Measurements from ENCODE around the gene LRRC41. TPM values are rescaled to one million over a fixed set of nuclear protein-coding genes. Genes with fewer than 3 reads are reported as not detected.

The LRRC41 gene
- total and polyA plus RNA-seq, 2 donors (not counting 1 experiment from before 2014, with no cell fraction given) = 20.1 to 39.0 TPM

DNA sequence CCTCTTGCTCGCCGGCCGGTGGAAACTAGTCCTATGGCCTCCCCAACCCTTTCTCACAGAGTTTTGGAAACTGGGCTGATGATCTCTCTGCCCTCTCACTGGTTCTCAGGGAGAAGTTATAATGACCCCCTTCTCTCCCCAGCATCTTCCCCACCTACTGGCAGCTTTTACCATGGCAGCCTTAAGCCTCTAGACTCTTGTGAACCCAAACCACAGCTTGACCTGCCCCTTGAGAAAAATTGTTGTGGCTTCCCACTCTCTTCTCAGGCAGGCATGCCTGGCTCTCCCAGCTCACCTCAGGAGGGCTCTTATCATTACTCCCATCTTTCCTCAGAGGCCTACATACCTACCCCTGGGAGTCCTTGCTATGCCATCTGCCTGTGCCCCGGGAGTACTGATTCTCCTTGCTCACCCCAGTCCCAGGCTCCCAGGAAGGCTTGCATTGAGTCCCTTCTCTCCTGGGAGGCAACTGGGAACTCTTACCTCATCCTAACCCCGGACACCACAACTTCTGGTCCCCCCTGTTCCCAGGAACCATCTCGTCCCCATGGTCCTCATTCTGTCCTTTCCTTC is 38.8 kb upstream of the LRRC41 start:
- H3K9me3 Mint-ChIP-seq (ENCODE audit: insufficient read depth) = no peaks in the 10 kb centered on the region
- ChIA-PET POLR2A (no interaction called here), CTCF (interaction anchor here (1.0 to 3.4 kb wide), 9 partner anchors 9 to 118 kb away, joined by 3 to 31 read pairs (median 4); partner anchors contain the start of genes LRRC41 and UQCRH)
- TF ChIP-seq, protein P1, sequence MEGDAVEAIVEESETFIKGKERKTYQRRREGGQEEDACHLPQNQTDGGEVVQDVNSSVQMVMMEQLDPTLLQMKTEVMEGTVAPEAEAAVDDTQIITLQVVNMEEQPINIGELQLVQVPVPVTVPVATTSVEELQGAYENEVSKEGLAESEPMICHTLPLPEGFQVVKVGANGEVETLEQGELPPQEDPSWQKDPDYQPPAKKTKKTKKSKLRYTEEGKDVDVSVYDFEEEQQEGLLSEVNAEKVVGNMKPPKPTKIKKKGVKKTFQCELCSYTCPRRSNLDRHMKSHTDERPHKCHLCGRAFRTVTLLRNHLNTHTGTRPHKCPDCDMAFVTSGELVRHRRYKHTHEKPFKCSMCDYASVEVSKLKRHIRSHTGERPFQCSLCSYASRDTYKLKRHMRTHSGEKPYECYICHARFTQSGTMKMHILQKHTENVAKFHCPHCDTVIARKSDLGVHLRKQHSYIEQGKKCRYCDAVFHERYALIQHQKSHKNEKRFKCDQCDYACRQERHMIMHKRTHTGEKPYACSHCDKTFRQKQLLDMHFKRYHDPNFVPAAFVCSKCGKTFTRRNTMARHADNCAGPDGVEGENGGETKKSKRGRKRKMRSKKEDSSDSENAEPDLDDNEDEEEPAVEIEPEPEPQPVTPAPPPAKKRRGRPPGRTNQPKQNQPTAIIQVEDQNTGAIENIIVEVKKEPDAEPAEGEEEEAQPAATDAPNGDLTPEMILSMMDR (IDR thresholded peaks at IDR 0.05) = peak; percentile 50
- TF ChIP-seq EZH2 (IDR thresholded peaks at IDR 0.05; ENCODE audit: borderline replicate concordance, insufficient read depth, low read depth, low read length, poor library complexity, severe bottlenecking) = no peak
- intact Hi-C loops (cut with micrococcal nuclease) = no loop called here
- Histone ChIP-seq H3K4me3 (ENCODE audit: control extremely low read depth in 1 of 5, extremely low read depth in 1 of 5, insufficient read depth in 1 of 5, low read depth in 2 of 5, low read length in 4 of 5) (no peak overlapping the region), H2AFZ (ENCODE audit: insufficient read depth, low read depth, low read length, poor library complexity, severe bottlenecking) (no peak overlapping the region), H3K27me3 (replicated peaks in 1 of 4; ENCODE audit: control extremely low read depth in 1 of 4, control insufficient read depth in 3 of 4, insufficient read depth in 4 of 4, low read length in 3 of 4) (no peaks in the 10 kb centered on the region), H3K9me3 (ENCODE audit: control extremely low read depth in 1 of 3, control insufficient read depth in 2 of 3, insufficient read depth in 1 of 3, low read length in 2 of 3) (peaks cover 0 to 4% (median 0%) of the 10 kb centered on the region in 3 donors), H3K4me2 (replicated peaks; ENCODE audit: low read depth, low read length, poor library complexity, severe bottlenecking) (no peak overlapping the region), H3K79me2 (ENCODE audit: control insufficient read depth, insufficient read depth, low read length) (no peaks in the 10 kb centered on the region), H4K20me1 (ENCODE audit: control insufficient read depth, insufficient read depth, low read length, poor library complexity, severe bottlenecking) (no peaks in the 10 kb centered on the region), H3K36me3 (replicated peaks in 1 of 2; ENCODE audit: control extremely low read depth in 1 of 2, control insufficient read depth in 1 of 2, extremely low read depth in 1 of 2, insufficient read depth in 2 of 2, low read length in 1 of 2) (peaks cover 0 to 47% of the 10 kb centered on the region in 2 experiments), H3K27ac (ENCODE audit: low read length in 2 of 2) (peak overlapping the region; percentile 99 to 100), H3K4me1 (ENCODE audit: control insufficient read depth in 2 of 2, insufficient read depth in 2 of 2, low read length in 2 of 2) (peaks cover 10 to 21% of the 10 kb centered on the region in 2 donors), H3K9ac (ENCODE audit: low read length) (no peak overlapping the region)
- 97% methylated on average over 6 of the region's 6 CpGs for WGBS (ENCODE audit: insufficient coverage)
- H3K27me3 Mint-ChIP-seq = no peaks in the 10 kb centered on the region
- peaks cover 30% of the 10 kb centered on the region for H3K4me1 Mint-ChIP-seq
- ATAC-seq (ENCODE audit: low read depth) (peak; percentile 28), DNase-seq (peak; percentile 56)
- peak overlapping the region; percentile 100 for H3K4me3 Mint-ChIP-seq
- peak overlapping the region; percentile 99 for H3K27ac Mint-ChIP-seq

Measured in B cell (primary cell).